Fibroblast of lung (primary cell): ENCODE results near the gene DCPS. TPM values are rescaled to one million over a fixed set of nuclear protein-coding genes. Genes with fewer than 3 reads are reported as not detected.
"Not testable (repeated sequence)": the region's sequence is repeated elsewhere in the genome, so short reads cannot be mapped to it uniquely, and the experiment has no call there.

Source experiments
- DNase-seq, 2 donors: peaks; one replicate each; pipeline versions ENCODE4 v3.0.0 to v3.0.0-alpha.2; 2010; ENCODE audit warnings: low read depth in 2 of 2
- H2AFZ ChIP-seq: 2 replicates; pipeline ENCODE4 v1.5.1; 2012; ENCODE audit warnings: low read length, control low read depth, inconsistent platforms
- H3K27ac ChIP-seq: 2 replicates; pipeline ENCODE4 v1.5.1; 2011; ENCODE audit warnings: low read length, control low read depth; ENCODE audit not compliant: insufficient read depth
- H3K27me3 ChIP-seq: 2 replicates; pipeline ENCODE4 v1.5.1; 2011; ENCODE audit warnings: mild to moderate bottlenecking, low read length; ENCODE audit not compliant: control insufficient read depth, insufficient read depth
- H3K36me3 ChIP-seq: 2 replicates; pipeline ENCODE4 v1.5.1; 2011; ENCODE audit warnings: low read length; ENCODE audit not compliant: control insufficient read depth, insufficient read depth
- H3K4me1 ChIP-seq: 2 replicates; pipeline ENCODE4 v1.5.1; 2011; ENCODE audit warnings: low read length; ENCODE audit not compliant: control insufficient read depth, insufficient read depth; ENCODE audit errors: extremely low read depth
- H3K4me2 ChIP-seq: 2 replicates; pipeline ENCODE4 v1.5.1; 2011; ENCODE audit warnings: low read length, control low read depth; ENCODE audit not compliant: insufficient read depth; ENCODE audit errors: extremely low read depth
- H3K4me3 ChIP-seq, 4 experiments: fragments of 200-600 bp in 1 of 4; sonication (generic) in 1 of 4; replicated peaks in 1 of 4; 2 replicates each; pipeline ENCODE4 v1.5.1; 2011 to 2016; ENCODE audit warnings: low read length in 4 of 4, low read depth in 3 of 4, mild to moderate bottlenecking in 3 of 4, control low read depth in 2 of 4, inconsistent platforms in 1 of 4, mixed read lengths in 1 of 4; ENCODE audit not compliant: insufficient read depth in 1 of 4; ENCODE audit errors: control extremely low read depth in 1 of 4
- H3K79me2 ChIP-seq: 2 replicates; pipeline ENCODE4 v1.5.1; 2012; ENCODE audit warnings: mild to moderate bottlenecking, low read length, inconsistent platforms; ENCODE audit not compliant: control insufficient read depth, insufficient read depth
- H3K9ac ChIP-seq: 2 replicates; pipeline ENCODE4 v1.5.1; 2011; ENCODE audit warnings: mild to moderate bottlenecking, low read length, control low read depth; ENCODE audit not compliant: insufficient read depth
- H3K9me3 ChIP-seq: 2 replicates; pipeline ENCODE4 v1.5.1; 2012; ENCODE audit warnings: low read depth, low read length; ENCODE audit not compliant: control insufficient read depth, insufficient read depth
- H4K20me1 ChIP-seq: 2 replicates; pipeline ENCODE4 v1.5.1; 2011; ENCODE audit warnings: low read length; ENCODE audit not compliant: control insufficient read depth, insufficient read depth; ENCODE audit errors: extremely low read depth
- CTCF ChIP-seq, 2 donors: IDR thresholded peaks in 1 of 2; conservative IDR thresholded peaks in 1 of 2; 1 replicate in 1 of 2; 2 replicates in 1 of 2; pipeline ENCODE4 v1.5.1; 2011 to 2012; ENCODE audit warnings: low read length in 2 of 2, control low read depth in 1 of 2, inconsistent platforms in 1 of 2, low read depth in 1 of 2, mild to moderate bottlenecking in 1 of 2
- EZH2 ChIP-seq: IDR thresholded peaks from 2 replicates; pipeline ENCODE4 v1.5.1; 2012; ENCODE audit warnings: low read length, control low read depth, mild to moderate bottlenecking; ENCODE audit errors: missing control alignments
- polyA plus RNA-seq, 2 donors: library from polyadenylated mRNA; depleted of rRNA in 1 of 2; stranded (reverse) in 1 of 2; unstranded in 1 of 2; fragments of >200 nt; gene quantifications; 2 replicates each; pipeline ENCODE4 v1.2.1, GENCODE V29; 2011 to 2012; ENCODE audit warnings: missing spikeins in 1 of 2
- total RNA-seq: library from RNA; depleted of rRNA; stranded (reverse); fragments of >200 nt; gene quantifications from 2 replicates; pipeline ENCODE4 v1.2.1, GENCODE V29; 2014

DCPS gene
- total and polyA plus RNA-seq, 2 donors (not counting 1 experiment from before 2014, with no cell fraction given) = 13.0 to 22.7 TPM

GRCh38 chr11:126380909-126381308, 77.0 kb downstream of the DCPS start:
- Histone ChIP-seq H3K27ac (no peak overlapping the region), H3K4me1 (no peaks in the 10 kb centered on the region), H3K9me3 (no peaks in the 10 kb centered on the region), H2AFZ (no peak overlapping the region), H3K36me3 (no peaks in the 10 kb centered on the region), H3K27me3 (no peaks in the 10 kb centered on the region), H3K4me2 (no peak overlapping the region), H3K4me3 (no peak overlapping the region), H3K79me2 (no peaks in the 10 kb centered on the region), H3K9ac (no peak overlapping the region), H4K20me1 (peaks cover 5% of the 10 kb centered on the region)
- DNase-seq = no peak
- TF ChIP-seq CTCF (conservative IDR thresholded peaks at IDR 0.05 in 1 of 2, IDR thresholded peaks at IDR 0.05 in 1 of 2; ENCODE audit: low read depth in 1 of 2, low read length in 2 of 2) = no peak
- no peak for TF ChIP-seq EZH2

DNA sequence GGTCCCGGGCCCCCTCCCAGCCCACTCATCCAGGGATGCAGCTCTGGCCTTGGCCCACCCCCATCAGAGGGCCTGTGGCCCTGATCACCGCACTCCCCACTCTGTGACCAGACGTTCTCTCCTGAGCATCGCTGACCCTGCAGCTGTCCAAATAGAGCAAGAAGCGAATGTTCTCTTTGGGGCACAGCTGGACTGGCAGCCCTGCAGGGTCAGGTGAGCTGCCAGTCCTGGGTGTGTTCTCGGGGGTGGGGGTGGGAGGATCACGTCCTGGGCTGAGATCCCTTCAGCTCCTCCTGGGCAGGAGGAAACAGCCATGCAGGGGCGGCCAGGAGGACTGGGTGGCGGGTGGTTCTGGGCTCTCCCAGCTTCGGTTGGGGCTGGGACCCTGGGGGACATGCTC, 78.1 kb downstream of the DCPS start:
- not testable (repeated sequence) for H4K20me1 ChIP-seq, H3K4me1 ChIP-seq, H3K9me3 ChIP-seq, H3K4me2 ChIP-seq, H3K27ac ChIP-seq, H2AFZ ChIP-seq, H3K27me3 ChIP-seq, H3K36me3 ChIP-seq, H3K4me3 ChIP-seq, DNase-seq, H3K9ac ChIP-seq, H3K79me2 ChIP-seq

DNA sequence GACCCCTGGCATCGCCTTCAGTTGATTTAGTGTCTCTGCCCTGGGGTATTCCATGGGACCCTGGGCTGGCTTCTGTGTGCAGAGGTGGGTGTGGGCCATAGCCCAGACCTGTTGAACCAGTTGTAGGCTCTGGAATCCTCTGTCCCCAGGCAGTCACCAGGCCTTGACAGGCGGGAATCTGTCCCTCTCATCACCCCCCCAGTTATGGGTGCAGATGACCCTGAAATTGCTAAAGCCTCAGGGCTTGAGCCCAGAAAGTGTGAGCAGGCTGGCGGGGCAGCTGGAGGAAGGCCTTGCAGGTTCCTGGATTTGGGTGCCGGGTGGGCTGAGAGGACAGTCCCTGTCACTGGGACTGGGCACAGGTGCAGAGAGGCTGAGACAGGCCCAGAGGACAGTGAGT, 78.8 kb downstream of the DCPS start:
- not testable (repeated sequence) for H3K36me3 ChIP-seq, H3K9ac ChIP-seq, H3K27me3 ChIP-seq, DNase-seq, H3K27ac ChIP-seq, H4K20me1 ChIP-seq, H2AFZ ChIP-seq, H3K4me1 ChIP-seq, H3K4me2 ChIP-seq, H3K4me3 ChIP-seq, H3K9me3 ChIP-seq, H3K79me2 ChIP-seq

DNA sequence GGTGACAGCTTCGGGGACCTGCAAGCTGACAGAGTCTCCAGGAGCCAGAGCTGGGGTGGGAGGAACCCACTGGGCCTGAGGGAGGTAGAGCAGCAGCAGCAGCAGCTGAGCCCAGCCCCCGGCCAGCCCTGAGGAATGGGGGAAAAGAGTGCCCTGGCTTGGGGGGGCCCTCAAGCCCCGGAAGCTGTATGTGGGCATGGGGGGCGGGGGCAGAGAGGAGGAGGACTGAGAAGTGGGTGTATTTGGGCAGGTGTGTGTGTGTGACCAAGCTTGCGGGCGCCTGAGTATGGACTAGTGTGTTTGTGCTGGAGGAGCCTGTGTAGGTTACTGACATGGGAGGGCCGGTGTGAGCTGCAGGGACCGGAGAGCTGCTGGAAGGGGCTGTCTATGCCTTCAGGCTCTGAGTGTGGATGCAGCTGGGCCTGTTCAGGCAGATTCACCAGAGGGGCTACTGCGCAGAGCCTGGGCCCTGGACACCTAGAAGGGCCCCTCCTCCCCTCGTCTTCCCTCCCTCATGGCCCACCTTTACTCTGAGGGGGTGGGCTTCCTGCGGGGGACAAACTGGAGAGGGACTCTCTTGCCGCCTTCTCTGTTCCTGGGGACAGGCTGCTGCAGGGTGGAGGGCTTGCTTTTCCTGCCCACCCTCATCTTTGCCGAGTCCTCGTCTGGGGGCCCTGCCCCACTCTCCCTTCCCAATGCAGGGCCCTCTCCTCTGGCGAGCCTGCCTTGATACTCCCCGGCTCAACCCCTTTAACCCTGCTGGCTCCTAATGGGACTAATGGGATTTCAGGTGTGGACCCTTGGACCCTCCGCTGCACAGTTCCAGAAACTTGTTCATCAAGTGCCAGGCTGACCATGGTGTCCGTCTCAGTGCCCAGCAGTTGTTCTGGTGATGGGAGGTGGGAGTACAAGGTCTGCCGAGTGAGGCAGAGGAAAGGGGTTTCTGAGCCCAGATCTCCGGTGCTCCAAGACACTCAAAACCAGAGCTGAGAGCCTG, 79.8 kb downstream of the DCPS start:
- TF ChIP-seq CTCF (conservative IDR thresholded peaks at IDR 0.05 in 1 of 2, IDR thresholded peaks at IDR 0.05 in 1 of 2; ENCODE audit: low read depth in 1 of 2, low read length in 2 of 2) = no peak
- TF ChIP-seq EZH2 = no peak
- Histone ChIP-seq H3K4me3 (no peak overlapping the region), H3K36me3 (no peaks in the 10 kb centered on the region), H2AFZ (no peak overlapping the region), H3K27me3 (no peaks in the 10 kb centered on the region), H4K20me1 (peaks cover 2% of the 10 kb centered on the region), H3K79me2 (no peaks in the 10 kb centered on the region), H3K4me1 (no peaks in the 10 kb centered on the region), H3K9me3 (no peaks in the 10 kb centered on the region), H3K4me2 (no peak overlapping the region), H3K9ac (no peak overlapping the region), H3K27ac (no peak overlapping the region)
- DNase-seq = no peak
